CD1c-positive myeloid dendritic cell (primary cell): ENCODE results near the gene FBL.
"Not testable (repeated sequence)": the region's sequence is repeated elsewhere in the genome, so short reads cannot be mapped to it uniquely, and the experiment has no call there.

Source experiments
- DNase-seq: peaks from one replicate; pipeline ENCODE4 v3.0.0-alpha.2; 2016; ENCODE audit errors: extremely low spot score

The FBL gene

DNA sequence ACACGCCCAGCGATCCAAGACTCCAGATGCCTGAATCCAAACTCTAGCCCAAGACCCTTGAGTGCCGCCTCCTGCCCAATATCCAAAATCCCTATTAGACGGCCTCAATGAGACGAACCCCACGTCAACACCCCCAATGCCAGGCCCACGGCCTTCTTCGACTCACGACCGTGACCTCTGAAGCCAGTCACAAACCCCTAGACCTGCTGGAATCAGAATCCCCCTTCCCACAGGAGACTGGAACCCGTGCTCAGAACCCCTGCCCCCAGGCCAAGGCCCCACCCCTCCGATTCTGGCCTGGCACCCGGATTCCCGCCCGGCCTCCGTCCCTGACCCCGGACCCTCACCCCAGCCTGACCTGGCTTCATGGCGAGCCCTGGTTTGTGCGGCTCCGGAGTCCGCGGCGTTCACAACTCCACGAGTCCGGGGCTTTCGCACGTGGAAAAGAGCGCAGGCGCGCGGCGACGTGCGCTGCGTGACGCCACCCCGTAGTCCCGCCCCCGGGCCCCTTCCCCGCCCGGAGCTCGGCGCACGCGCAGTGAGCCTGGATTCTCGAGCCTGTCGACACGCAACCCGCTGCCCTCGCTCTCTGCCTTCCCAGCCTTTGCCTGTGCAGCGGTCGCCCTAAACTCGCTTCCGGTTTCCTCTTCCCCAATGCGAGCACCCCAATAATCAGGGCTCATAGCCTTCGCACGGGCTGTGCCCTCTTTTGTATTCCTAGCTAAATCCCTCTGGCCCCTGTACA lies at the start of gene FBL:
Gene FBL (minus strand): TSS at position 447 of the 745 bp plus-strand sequence. CDS start 79 bp downstream, at position 368.
- peak; percentile 99 for DNase-seq

DNA sequence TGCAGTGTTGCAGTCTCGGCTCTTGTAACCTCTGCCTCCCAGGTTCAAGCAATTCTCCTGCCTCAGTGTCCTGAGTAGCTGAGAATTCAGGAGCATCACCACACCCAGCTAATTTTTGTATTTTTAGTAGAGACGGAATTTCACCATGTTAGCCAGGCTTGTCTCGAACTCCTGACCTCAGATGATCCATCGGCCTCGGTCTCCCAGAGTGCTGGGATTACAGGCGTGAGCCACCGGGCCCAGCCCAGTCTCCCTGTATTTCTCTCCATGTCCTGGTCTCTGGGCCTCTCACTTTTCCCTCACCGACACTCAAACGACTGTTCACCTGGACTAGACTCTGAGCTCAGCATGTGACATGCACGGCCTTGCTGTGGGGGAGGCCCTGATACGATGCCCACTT lies 48.9 kb upstream of the FBL start:
- not testable (repeated sequence) for DNase-seq

GRCh38 chr19:39894236-39894606 lies 48.0 kb upstream of the FBL start:
- not testable (repeated sequence) for DNase-seq

GRCh38 chr19:39893366-39894235 lies 47.4 kb upstream of the FBL start:
- DNase-seq, result not testable (repeated sequence)

DNA sequence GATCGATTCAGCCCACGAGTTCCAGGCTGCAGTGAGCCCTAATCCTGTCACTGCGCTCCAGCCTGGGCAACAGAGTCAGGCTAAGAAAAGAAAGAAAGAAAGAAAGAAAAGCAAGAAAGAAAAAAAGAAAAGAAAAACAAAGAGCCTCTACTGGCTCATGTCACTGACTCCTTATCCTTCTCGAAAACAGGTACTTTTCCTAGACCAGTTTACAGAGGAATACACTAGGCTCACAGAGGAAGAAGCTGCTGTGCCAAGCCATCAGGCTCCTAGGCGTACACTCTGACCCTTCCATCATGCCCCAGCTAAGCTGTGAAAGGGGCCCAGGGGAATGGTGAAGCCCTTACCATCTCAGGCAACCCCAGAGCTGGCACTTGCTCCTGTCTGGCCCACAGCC lies 46.3 kb upstream of the FBL start:
- not testable (repeated sequence) for DNase-seq

- not testable (repeated sequence) for DNase-seq
Measured at GRCh38 chr19:39891660-39892505, 45.7 kb upstream of the FBL start.

DNA sequence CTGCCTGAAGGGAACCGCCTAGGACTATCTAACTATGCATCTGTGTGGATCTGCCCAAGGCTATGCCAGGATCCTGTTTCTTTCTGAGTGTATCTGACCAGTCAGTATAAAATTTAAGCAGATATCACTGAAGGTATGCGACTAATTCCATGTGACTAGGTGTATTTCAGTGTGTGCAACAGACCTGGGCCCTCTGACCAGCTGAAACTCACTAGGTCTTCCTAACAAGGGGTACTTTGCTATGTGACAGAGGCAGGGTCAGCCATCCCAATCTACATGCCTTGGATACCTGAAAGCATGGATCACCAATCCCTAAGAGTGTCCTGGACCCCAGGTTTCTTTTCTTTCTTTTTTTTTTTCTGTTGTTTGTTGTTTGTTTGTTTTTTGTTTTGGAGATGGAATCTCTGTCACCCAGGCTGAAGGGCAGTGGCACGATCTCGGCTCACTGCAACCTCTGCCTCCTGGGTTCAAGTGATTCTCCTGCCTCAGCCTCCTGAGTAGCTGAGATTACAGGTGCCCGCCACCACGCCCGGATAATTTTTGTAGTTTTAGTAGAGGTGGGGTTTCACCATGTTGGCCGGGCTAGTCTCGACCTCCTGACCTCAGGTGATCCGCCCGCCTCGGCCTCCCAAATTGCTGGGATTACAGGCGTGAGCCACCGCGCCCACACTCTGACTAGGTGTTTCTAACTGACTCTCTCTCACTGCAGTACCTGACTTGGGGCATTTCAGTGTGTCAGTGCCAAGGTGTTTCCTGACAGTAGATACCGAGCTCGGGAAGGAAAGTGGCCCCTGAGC lies 44.8 kb upstream of the FBL start:
- DNase-seq, result no peak

DNA sequence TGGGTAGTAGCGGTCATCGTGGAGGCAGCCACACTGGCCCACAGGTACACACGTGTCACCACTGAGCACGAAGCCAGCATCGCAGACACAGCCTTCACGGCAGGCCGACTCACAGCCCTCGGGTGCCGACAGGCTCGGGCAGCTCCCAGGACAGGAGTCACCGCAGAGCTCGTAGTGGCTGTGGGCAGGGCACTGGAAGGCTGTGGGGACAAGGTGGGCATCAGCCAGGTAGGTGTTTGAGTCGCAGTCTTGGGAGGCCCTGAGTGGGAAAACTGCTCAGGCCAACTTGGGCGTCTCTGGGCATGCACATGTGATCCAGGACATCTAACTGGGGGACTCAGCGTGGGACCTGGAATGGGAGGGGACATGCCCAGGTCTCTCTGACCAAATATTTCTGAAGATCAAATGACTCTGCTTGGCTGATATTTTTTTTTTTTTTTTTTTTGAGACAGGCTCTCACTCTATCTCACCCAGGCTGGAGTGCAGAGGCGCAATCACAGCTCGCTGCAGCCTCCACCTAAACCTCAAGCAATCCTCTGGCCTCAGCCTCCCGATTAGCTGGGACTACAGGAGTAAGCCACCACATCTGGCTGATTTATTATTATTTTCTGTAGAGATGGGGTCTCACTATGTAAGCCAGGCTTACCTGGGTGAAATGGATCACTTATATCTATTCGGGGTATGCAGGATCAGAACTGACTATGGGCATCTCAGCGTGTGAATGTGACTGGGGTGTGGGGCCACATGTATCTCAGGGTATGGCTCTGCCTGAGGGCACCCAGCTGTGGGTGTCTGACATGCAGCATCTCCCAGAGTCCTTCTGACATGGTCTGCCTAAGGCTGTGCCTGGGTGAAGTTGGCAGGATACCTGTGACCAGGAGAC lies 43.9 kb upstream of the FBL start:
- DNase-seq, result not testable (repeated sequence)

GRCh38 chr19:39887456-39887951 lies 41.3 kb upstream of the FBL start:
- DNase-seq, result not testable (repeated sequence)

DNA sequence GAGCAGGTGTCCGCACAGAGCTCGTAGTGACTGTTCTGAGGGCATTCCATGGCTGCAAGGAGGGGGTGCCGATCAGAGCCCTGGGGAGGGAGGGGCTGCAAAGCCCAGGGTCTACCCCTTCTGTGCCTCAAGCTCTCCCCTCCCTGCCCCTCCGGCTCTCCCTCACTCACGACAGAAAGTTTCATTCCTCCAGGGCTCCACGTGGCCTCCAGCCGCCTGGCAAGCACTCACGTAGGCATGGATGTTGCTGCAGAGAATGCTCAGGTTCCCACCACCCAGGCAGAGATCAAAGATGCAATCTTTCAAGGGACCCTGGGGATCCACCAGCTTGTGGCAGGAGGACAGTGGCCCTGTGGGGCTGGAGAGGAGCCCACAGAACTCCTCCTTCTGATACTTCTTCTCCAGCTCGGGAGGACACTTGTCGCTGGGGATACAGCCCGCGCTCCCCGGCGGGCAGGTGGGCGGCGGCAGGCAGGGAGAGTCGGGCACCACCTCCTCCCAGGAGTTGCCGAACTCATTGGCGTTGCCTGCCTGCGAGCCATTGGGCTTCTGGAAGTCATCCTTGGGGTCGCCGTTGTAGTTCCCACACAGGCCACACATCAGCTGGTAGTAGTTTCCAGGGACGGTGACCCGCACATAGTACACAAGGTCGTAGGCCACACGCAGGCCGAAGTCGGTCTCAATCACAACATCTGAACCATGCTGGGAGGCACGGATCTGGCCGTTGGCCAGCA lies 39.8 kb upstream of the FBL start:
- DNase-seq, result not testable (repeated sequence)

DNA sequence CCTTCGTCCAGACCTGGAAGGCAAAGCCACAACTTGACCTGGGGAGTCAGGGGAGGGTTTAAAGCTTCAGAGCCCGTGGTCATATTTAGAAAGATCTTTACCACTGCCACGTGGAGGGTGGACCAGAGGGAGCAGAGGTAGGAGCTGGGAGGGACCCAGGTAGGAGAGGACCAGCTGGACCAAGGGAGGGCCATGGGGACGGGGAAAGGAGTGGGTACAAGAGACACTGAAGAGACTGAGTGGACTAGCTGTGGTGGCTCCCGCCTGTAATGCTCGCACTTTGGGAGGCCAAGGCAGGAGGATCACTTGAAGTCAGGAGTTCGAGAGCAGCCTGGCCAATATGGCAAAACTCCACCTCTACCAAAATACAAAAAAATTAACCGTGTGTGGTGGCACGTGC lies 38.5 kb upstream of the FBL start:
- DNase-seq, result not testable (repeated sequence)

DNA sequence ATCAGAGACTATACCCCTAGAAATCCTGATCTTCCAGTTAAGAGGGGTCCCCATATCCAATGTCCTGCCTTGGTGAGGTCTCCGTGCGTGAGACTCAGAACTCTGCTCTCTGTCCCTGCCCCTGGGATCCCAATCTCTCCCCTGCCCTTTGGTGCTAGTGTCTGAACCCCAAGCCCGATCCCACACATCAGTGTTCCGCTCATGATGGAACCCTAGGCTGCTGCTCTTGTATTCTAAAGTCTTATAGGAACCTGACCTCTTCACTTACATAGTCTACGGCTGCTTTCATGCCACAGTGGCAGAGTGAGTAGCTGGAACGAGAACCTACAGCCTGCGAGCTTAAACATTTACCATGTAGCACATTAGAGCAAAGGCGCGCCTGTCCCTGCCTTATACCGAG lies 36.5 kb upstream of the FBL start:
- not testable (repeated sequence) for DNase-seq

DNA sequence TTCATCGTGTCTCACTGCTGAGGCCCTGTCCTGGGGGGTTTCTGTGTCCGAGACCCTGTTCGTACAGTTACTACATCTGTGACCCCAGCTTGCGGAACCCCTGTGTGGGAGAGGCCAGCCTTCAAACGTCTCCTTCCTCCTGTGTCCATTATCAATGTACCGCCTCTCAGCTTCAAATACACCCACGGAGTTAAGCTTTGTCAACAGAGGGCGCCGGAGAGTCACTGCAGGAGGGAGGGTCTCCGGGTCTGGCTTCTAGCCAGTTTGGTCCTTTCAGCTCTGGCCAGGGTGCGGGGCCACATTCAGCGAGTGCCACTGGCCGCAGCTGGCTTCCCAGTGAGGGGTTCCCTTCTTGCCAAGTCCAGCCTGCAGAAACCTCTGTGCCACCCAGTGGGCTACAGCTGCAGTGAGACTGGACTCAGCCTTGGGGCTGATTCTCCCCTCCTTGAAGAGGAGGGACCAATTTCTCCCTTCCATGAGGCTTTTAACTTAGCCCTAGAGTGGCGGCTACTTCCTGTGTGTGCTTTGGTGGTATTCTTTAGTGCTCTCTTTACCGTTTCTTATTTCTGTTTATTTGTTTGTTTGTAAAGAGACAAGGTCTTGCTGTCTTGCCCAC lies 35.4 kb upstream of the FBL start:
- DNase-seq, result peak; percentile 63

GRCh38 chr19:39880241-39880640 lies 34.1 kb upstream of the FBL start:
- not testable (repeated sequence) for DNase-seq

DNA sequence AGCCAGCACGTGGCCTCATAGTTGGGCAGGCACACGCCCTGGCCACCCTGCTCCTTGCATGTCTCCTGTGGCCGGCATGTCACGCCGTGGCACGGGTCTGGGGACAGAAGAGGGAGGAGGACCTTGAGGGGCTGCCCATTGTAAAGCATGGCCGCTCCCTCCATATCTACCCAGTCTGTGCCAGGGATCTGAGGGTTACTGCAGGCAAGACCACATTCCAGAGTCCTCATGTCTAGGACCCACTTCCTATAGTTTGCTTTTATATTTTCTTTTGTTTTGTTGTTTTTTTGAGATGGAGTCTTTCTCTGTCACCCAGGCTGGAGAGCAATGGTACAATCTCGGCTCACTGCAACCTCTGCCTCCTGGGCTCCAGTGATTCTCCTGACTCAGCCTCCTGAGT lies 33.6 kb upstream of the FBL start:
- not testable (repeated sequence) for DNase-seq

GRCh38 chr19:39878866-39879265 lies 32.7 kb upstream of the FBL start:
- not testable (repeated sequence) for DNase-seq

DNA sequence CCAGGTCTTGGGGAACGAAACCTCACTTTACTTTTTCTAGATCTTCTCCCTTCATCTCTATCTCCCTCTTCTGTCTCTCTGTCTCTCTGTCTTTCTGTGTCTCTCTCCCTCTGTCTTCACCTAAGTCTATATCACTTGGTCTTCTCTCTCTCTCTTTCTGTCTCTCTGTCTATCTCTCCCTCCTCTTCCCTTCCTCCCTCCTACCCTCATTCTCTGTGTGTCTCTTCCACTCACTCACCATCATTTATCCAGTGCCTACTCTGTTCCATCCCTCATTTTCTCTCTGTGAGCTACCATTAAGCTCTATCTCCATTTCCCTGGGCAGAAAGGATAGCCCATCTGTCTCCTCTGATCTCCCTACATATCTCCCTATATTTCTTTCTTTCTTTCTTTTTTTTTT lies 32.2 kb upstream of the FBL start:
- DNase-seq, result no peak

DNA sequence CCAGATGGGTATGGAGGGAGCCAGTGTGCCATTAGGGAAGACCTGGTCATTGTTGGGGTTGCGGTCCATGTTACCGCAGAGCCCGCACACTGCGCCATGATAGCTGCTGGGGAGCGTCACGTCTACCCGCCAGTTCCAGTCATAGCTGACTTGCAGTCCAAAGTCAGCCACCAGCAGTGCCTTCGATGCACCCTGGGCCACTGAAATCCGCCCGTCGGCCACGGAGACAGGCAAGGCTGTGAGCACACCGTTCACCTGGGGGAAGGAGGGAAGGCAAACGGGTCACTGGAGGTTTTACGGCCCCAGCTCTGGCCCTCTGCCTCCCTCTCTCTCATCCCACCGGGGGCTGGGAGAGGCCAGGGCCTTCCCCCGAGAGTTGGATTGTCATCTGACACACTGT lies 31.8 kb upstream of the FBL start:
- DNase-seq, result not testable (repeated sequence)

DNA sequence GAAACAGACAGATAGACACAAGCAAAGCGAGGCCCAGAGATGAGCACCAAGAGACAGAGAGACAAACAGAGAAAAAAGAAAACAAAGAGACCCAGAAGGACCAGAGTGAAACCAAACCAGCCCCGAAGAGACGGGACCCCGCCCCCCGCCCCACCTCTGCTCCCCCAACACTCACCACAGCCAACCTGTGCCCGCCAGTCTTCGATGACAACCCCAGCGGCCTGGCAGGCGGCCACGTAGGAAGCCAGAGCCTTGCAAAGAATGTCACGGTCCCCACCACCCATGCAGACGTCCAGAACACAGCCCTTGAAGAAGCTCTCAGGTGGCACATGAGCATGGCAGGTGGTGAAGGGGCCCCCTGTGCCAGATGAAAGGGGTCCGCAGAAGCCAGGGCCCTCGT lies 31.3 kb upstream of the FBL start:
- not testable (repeated sequence) for DNase-seq
